ENCODE measurements around the gene ZNF423. TPM values are rescaled to one million over a fixed set of nuclear protein-coding genes. Genes with fewer than 3 reads are reported as not detected.
A peak's percentile ranks its signal among the peaks of the same experiment; 100 is the strongest.

The ZNF423 gene
- total and polyA plus RNA-seq, 2 of the 13 experiments (the other 11 are each of a cell fraction or from before 2014, with no cell fraction given) = 0.07 to 0.31 TPM

DNA sequence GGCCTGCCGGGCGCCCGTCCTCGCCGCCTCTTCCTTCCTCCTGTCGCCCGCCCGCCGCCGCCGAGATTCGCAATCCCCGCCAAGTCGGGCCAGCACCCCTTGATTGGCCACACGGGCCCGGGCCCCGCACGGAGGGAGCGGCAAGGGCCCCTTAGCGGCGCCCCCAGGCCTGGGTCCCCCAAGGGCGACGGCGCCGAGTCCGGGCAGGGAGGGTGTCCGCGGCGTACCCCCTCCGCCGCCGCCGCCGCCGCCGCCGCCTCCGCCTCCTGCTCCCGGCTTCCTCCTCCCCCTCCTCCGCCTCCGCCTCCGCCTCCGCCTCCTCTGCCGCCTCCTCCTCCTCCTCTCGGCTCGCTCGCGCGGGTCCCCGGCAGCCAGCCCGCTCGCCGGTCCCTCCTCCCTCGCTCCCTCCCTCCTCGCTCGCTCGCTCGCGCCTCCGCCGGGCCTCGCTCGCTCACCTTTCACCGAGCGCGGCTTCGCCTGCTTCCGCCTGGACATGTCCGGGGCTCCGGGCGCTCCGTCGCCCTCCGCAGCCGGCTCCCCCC lies 561 bp downstream of the ZNF423 start (continued):
- TF ChIP-seq, protein P1, sequence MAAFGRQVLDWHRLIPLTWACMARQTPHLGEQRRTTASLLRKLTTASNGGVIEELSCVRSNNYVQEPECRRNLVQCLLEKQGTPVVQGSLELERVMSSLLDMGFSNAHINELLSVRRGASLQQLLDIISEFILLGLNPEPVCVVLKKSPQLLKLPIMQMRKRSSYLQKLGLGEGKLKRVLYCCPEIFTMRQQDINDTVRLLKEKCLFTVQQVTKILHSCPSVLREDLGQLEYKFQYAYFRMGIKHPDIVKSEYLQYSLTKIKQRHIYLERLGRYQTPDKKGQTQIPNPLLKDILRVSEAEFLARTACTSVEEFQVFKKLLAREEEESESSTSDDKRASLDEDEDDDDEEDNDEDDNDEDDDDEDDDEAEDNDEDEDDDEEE (CRISPR knock-in tag; IDR thresholded peaks at IDR 0.05) = no peak
- TF ChIP-seq, protein P2, sequence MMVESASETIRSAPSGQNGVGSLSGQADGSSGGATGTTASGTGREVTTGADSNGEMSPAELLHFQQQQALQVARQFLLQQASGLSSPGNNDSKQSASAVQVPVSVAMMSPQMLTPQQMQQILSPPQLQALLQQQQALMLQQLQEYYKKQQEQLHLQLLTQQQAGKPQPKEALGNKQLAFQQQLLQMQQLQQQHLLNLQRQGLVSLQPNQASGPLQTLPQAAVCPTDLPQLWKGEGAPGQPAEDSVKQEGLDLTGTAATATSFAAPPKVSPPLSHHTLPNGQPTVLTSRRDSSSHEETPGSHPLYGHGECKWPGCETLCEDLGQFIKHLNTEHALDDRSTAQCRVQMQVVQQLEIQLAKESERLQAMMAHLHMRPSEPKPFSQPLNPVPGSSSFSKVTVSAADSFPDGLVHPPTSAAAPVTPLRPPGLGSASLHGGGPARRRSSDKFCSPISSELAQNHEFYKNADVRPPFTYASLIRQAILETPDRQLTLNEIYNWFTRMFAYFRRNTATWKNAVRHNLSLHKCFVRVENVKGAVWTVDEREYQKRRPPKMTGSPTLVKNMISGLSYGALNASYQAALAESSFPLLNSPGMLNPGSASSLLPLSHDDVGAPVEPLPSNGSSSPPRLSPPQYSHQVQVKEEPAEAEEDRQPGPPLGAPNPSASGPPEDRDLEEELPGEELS (CRISPR knock-in tag; IDR thresholded peaks at IDR 0.05) = no peak
- TF ChIP-seq ZNF503 (CRISPR knock-in tag; IDR thresholded peaks at IDR 0.05) (no peak), BCL6 (CRISPR knock-in tag; IDR thresholded peaks at IDR 0.05) (peak; percentile 43; the same call in 1 of the 2 replicates), ZNF225 (CRISPR knock-in tag; IDR thresholded peaks at IDR 0.05) (no peak), SP4 (CRISPR knock-in tag; IDR thresholded peaks at IDR 0.05) (no peak), SMYD3 (CRISPR knock-in tag; IDR thresholded peaks at IDR 0.05) (no peak), KDM5B (CRISPR knock-in tag; IDR thresholded peaks at IDR 0.05; ENCODE audit: borderline replicate concordance) (no peak), ZSCAN30 (CRISPR knock-in tag; IDR thresholded peaks at IDR 0.05) (no peak), U2AF2 (IDR thresholded peaks at IDR 0.05; ENCODE audit: low read depth, low read length) (no peak), GLI4 (CRISPR knock-in tag; IDR thresholded peaks at IDR 0.05; ENCODE audit: borderline replicate concordance) (no peak), ERF (CRISPR knock-in tag; IDR thresholded peaks at IDR 0.05) (no peak), ZNF382 (CRISPR knock-in tag; IDR thresholded peaks at IDR 0.05; ENCODE audit: borderline replicate concordance) (no peak), ZNF883 (CRISPR knock-in tag; IDR thresholded peaks at IDR 0.05; ENCODE audit: not compliant biosample characterization) (no peak), KDM6A (CRISPR knock-in tag; IDR thresholded peaks at IDR 0.05; ENCODE audit: low read depth) (no peak), ZNF430 (CRISPR knock-in tag; IDR thresholded peaks at IDR 0.05) (no peak), RFX1 (IDR thresholded peaks at IDR 0.05) (no peak), ZNF180 (CRISPR knock-in tag; IDR thresholded peaks at IDR 0.05; ENCODE audit: borderline replicate concordance, low read depth) (no peak), SNAPC2 (CRISPR knock-in tag; IDR thresholded peaks at IDR 0.05) (no peak)
- TF ChIP-seq, protein P3, sequence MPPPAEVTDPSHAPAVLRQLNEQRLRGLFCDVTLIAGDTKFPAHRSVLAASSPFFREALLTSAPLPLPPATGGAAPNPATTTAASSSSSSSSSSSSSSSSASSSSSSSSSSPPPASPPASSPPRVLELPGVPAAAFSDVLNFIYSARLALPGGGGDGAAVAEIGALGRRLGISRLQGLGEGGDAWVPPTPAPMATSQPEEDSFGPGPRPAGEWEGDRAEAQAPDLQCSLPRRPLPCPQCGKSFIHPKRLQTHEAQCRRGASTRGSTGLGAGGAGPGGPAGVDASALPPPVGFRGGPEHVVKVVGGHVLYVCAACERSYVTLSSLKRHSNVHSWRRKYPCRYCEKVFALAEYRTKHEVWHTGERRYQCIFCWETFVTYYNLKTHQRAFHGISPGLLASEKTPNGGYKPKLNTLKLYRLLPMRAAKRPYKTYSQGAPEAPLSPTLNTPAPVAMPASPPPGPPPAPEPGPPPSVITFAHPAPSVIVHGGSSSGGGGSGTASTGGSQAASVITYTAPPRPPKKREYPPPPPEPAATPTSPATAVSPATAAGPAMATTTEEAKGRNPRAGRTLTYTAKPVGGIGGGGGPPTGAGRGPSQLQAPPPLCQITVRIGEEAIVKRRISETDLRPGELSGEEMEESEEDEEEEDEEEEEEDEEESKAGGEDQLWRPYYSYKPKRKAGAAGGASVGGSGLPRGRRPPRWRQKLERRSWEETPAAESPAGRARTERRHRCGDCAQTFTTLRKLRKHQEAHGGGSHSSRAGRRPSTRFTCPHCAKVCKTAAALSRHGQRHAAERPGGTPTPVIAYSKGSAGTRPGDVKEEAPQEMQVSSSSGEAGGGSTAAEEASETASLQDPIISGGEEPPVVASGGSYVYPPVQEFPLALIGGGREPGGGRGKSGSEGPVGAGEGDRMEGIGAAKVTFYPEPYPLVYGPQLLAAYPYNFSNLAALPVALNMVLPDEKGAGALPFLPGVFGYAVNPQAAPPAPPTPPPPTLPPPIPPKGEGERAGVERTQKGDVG (CRISPR knock-in tag; IDR thresholded peaks at IDR 0.05; ENCODE audit: borderline replicate concordance) = no peak
- TF ChIP-seq, protein P4, sequence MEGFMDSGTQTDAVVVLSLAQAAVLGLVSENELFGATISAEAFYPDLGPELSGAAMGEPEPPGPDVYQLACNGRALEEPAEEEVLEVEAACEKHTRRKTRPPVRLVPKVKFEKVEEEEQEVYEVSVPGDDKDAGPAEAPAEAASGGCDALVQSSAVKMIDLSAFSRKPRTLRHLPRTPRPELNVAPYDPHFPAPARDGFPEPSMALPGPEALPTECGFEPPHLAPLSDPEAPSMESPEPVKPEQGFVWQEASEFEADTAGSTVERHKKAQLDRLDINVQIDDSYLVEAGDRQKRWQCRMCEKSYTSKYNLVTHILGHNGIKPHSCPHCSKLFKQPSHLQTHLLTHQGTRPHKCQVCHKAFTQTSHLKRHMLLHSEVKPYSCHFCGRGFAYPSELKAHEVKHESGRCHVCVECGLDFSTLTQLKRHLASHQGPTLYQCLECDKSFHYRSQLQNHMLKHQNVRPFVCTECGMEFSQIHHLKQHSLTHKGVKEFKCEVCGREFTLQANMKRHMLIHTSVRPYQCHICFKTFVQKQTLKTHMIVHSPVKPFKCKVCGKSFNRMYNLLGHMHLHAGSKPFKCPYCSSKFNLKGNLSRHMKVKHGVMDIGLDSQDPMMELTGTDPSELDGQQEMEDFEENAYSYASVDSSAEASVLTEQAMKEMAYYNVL (CRISPR knock-in tag; IDR thresholded peaks at IDR 0.05; ENCODE audit: borderline replicate concordance) = no peak

Measured in HepG2 (cell line).